HG02840 (cell line): Measurements from ENCODE around the gene PIPOX.

Source experiments
- ATAC-seq: cut with Tn5 transposase; IDR thresholded peaks from one replicate; pipeline ENCODE4 v1.9.1; 2021; ENCODE audit warnings: mild to moderate bottlenecking, moderate library complexity, moderate number of reproducible peaks; ENCODE audit not compliant: unreplicated experiment, low FRiP score

Gene PIPOX

DNA sequence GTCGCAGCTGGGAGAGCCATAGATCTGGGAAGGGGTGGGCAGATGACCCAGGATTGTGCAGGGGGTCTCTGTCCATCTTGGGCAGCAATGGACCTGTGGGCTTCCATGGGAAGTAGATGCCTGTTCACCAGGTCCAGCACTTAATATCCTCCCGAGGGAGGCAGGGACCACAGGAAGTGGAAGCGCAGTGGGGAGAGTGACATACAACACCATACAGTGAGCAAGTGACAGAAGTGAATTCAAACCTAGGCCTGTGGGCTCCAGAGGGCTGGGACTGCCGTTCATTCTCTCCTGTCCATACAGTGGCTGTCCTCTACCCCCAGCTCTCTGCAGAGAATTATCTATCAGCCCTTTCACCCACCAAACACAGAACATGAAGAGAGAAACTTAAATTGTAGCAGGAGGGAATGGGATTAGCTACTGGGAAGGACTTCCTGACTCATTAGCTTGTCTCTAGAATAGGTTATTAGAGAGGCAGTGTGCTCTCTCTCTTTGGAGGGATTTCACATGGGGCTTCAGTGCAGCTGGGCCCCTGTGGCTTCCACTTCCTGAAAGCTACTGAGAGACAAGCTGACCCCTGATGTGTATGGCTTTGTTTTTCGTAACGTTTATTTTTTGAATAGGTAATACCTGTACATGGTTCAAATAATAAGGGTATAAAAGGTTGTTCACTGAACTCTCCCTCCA is 24.0 kb upstream of the PIPOX start:
- no peak for ATAC-seq

DNA sequence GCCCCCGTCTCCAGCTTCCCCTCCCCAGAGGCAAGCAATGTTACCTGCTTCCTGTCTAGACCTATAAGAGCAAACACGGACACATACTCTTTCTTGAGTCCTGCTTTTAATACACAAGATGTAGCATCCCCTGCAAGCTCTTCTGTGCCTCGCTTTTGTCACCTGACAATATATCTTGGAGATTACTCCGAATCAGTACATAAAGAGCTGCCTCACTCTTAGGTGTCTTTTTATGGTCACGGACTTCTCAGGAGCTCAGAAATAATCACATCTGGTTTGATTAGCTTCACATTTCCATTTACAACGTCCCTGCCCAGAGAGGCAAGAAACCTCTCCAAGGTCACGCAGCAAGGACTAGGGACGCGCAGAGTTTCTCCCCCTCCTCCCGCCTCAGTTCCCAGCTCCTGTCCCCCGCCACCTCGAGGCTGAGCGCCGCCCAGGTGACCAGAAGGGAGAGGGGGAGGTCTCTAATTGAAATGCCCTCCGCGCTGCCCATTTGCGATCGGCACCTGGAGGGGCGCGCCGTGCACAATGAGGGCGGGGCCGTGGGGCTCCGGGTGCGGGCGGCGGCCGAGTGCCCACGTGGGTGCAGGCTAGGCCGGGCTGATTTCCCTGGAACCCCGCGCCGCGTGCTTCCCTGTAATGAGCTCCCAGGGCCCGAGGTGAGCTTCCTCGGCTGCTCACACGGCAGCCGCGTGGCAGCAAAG is 23.3 kb upstream of the PIPOX start:
- ATAC-seq, result no peak

DNA sequence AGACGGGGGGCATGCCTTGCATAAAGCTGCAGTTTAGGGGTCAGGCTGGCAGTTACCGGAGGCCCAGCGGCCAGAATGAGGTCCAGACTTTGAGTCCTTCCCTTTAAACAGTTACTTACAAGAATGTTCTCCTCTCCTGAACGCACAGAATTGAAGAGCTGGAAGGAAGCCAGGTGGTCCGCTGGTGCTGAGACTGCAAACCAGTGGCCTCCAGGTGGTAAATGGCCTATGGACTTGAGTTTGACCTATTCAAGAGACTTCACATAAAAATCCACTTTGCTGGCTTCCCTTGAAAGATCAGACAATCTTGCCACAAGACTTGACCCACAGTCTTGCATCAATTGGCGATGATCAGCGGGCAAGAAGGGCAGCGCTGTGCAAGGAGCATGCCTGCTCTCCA is 22.4 kb upstream of the PIPOX start:
- ATAC-seq, result no peak

DNA sequence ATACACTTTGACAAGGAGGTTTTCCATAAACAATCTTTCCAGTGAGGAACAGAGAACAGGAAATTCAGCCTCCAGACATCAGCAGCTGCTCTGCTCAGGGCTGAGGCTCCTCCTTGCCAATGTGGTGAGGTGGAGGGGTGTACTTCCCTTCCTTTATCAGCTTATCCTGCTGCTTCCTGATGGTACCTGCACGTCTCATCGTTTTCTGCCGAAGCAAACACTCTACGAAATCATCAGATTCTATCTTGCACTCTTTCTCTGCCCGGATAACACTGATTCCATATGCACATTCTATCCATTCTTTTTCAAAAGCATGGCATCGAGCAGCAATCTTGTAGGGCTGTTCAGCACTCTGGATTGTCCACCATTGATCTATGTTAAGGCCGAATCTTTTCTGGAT is 21.7 kb upstream of the PIPOX start:
- no peak for ATAC-seq

DNA sequence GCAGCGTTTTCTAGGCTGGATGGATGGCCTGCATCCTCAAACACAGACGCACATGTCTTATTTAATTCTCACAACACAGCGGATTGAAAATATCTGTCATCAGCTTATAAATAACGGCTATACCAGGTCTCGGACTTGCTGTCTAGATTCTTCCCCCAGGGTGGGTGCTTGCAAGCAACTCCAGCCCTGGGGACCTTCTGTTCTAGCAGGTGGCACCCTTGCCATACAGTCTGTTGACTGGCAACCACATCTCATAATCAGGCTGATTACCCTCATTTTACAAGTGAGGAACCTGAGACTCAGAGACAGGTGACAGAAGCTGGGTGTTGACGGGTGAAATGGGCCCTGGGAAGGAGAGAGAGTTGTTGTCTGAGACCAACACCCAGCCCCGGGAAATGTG is 20.9 kb upstream of the PIPOX start:
- no peak for ATAC-seq

DNA sequence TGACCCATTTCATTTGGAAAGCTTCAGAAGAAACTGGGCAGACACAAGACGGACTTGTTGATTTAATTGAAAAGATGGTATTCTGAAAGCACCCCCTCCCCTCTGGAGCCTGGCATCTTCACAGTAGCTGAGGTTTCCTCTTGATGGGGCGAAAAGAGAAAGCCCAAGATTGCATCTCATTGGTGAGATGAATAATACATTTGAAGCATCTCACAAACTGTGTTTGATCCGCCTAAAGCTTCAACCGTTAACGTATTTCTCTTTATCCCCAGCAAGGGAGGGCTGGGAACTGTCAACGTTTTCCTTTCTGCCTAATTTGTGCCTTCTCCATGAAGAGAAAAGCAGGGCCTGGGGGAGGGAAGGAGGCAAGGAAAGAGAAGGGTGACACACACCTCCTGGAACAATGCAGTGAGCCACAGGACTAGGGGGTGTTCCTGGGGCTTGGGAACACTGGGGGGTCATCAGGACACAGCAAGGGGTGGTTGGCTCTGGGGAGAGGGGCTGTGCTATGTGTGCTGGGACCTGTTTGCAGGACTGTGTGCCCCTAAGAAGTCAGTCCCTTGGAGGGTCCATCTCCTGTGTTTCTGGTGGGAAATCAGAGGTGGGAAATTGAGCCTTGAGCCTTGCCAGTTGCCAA is 18.5 kb upstream of the PIPOX start:
- no peak for ATAC-seq

DNA sequence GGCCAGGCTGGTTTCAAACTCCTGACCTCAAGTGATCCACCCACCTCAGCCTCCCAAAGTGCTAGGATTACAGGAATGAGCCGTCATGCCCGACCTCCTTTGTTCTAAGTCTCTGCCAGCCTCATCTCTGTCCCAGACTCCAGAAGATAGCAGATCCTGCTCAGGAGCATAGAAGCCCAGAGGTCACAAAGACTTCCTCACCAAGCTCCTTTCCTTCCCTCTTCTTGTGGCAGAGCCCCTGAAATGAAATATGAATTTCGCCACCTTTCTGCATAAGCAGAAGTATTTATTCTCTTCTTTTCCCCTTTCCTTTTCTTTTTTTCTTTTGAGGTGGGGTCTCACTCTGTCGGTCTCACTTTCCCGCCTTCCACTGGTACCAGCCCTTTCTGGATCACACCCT is 11.5 kb upstream of the PIPOX start:
- no peak for ATAC-seq

DNA sequence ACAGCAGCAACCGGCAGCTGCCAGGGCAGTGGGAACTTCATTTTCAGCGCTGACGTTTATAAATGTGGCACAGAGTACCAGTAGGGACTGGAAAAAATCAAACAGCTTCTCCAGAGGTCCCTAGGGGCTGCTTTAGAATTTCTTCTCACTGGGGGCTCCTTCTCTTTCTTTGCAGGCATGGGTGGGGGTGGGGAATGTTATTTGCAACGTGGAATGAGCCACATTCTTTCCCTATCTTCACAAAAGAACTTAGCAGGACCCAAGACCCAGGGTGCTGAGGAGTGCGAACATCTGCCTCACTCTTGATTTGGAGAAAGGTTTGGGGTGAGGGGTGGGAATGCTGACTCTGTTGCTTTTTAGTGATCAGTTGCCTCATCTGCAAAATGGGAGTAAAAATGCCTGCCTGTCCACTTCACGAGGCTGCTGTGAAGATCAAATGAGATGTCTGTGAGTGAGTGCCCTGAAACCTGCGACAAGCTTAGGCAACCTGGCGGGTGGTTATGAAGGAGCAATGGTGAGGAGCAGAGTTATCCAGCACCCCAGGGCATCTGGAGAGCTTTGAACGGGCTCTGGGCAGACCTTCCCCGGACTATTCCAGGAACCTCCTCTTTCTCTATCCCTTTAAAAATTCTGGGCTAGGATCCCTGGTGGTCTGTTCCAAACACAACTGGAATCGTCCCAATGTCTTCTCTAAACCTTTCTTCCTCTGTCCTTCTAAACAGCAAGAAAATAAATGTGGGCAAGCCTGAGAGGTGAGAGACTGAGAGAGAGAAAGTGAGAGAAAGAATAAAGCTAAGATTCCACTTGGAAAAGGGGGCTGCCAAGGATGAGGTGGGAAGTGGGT is 10.7 kb upstream of the PIPOX start:
- ATAC-seq, result no peak

DNA sequence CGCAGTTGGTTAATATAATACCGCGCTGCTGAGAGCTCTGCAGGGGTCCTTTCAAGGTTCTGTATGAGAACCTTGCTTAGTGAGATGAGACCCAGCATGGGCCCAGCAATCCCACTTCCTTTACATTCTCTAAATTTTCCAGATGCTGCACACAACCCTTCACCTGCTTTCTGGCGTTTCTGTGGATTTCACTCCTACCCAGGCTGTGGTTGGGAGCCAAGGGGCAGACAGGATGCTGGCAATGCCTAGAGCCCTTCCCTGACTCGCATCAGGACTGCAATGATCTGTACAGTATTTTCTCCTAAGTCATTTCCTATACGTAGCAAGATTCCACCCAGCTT is 10.1 kb upstream of the PIPOX start:
- ATAC-seq, result no peak

DNA sequence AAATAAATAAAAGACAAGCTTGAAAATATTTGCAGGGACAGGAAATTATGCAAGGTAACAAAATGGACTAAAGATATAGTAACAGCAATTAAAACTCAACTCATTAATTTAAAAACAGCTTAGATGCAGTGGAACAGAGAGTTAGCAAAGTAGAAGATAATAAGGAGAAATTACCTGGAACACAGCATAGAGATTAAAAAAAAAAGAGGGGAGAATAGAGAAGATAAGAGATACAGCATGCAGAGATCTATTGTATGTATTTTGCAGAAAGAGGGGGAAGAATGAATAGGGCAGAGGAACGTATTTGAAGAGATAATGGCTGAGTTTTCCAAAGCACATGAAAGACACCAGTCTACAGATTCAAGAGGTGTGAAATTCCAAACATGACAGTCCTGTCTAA is 8.4 kb upstream of the PIPOX start:
- no peak for ATAC-seq

DNA sequence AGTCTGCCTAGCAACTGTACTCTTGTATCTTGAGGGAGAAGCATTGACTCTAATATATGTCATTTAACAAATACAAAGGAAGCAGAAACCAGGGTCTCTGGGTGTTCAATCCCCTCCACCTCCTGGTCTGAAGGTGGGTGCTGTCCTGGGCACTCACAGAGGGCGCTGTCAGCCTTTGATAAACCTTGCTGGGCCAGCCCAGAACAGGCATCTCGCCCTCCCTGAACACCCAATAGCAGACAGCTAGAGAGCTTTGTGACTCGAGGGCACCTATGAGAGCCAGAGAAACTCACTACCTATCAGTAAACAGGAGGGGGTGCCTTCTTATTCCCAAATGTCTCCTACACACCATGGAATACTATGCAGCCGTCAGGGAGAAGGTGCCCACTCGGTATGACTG is 6.4 kb upstream of the PIPOX start:
- ATAC-seq, result no peak

DNA sequence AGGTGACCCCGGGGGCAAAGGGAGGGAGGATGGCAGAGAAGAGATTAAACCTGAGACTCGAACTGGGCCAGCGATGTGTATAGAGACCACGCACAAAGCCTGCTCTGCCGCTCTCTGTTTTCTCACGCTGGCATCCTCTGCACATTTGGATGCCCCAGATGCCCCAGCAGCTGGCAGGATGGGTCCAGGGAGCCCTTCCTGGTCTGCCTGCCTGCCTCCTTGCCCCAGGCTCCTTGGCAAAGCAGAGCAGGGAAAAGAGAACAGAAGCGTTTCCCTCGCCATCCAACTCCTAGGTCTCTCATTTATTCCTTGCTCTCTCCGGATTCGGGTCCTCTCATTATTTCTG is 5.2 kb upstream of the PIPOX start:
- no peak for ATAC-seq

DNA sequence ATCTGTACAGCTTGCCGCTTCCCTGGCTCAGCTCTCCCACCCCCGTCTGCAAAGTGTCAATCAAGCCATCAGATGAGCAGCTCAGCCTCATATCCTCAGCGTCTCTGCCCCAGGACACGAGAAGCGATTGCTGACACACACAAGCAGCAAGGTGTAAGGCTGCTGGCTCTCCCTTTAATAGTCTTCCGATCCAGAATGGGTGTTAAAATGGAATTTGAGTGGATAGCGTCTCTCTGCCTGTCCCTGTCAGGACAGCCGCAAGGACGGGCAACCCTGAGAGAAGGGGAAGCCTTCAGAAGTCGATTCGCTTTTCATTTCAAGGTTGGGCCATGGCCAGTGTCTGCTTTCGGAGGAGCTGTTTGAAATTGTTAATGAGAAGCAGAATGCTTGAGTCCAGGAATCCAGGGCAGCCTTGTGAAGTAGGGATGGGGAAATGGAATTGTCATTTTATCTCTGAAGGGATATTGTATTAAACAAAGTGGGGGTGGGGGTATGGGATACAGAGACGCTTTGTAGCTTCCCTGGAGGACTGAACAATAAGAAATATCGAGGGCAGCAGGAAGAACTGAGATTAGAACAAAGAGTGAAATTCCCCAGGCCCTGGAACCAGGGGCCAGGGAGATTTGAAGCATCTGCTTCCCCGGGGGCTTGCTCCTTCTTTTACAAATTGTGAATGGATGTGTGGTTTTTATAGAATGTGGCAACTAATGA is 4.7 kb upstream of the PIPOX start:
- ATAC-seq, result no peak

DNA sequence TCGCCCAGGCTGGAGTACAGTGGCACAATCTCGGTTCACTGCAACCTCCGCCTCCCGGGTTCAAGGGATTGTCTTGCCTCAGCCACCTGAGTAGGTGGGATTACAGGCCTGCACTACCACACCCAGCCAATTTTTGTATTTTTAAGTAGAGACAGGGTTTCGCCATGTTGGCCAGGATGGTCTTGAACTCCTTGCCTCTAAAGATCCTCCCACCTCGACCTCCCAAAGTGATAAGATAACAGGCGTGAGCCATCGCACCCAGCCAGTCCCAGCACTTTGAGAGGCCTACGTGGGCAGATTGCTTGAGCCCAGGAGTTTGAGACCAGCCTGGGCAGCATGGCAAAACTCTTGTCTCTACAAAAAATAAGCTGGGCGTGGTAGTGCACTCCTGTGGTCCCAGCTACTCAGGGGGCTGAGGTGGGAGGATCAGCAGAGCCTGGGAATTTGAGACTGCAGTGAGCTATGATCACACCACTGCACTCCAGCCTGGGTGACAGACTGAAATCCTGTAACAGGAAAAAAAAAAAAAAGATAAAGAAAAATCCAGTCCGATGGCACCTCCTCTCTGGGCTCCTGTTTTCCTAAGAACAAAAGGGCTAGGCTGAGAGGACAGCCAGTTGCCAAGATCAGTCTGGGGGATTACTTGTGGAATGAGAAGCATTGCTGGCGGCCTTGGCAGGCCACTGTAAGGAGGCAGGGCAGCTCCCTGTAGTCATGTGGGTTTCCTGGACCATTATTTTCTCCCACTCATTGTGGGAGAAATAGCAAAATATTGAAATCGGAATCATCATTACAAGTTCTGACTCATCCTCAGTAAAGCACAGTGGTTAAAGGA is 3.0 kb upstream of the PIPOX start:
- ATAC-seq, result no peak

DNA sequence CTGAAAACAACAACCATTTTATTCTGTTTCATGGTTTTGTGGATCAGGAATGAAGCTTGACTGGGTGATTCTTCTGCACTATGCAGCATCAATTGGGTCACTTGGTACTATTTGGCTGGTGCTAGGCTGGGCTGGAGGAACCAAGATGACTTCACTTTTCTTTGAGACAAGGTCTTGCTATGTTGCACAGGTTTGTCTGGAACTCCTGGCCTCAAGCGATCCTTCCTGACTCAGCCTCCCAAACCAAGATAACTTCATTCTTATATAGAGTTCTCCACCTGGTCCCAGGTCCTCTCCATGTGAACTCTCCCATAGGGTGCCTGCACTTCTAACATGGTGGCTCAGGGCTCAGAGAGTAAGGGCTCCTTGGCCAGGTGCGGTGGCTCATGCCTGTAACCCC is 1.9 kb upstream of the PIPOX start:
- ATAC-seq, result no peak

DNA sequence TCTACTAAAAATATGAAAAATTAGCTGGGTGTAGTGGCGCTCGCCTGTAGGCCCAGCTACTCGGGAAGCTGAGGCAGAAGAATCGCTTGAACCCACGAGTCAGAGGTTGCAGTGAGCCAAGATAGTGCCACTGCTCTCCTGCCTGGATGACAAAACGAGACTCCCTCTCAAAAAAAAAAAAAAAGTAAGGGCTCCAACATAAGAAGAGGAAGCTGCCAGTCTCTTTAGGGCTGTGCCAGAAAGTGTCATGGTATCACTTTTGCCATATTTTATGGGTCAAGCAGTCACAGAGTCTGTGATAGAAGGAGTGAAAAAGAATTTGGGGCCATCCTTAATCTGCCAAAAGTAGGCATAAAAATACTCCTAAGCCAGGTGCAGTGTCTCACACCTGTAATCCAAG is 1.4 kb upstream of the PIPOX start:
- no peak for ATAC-seq

DNA sequence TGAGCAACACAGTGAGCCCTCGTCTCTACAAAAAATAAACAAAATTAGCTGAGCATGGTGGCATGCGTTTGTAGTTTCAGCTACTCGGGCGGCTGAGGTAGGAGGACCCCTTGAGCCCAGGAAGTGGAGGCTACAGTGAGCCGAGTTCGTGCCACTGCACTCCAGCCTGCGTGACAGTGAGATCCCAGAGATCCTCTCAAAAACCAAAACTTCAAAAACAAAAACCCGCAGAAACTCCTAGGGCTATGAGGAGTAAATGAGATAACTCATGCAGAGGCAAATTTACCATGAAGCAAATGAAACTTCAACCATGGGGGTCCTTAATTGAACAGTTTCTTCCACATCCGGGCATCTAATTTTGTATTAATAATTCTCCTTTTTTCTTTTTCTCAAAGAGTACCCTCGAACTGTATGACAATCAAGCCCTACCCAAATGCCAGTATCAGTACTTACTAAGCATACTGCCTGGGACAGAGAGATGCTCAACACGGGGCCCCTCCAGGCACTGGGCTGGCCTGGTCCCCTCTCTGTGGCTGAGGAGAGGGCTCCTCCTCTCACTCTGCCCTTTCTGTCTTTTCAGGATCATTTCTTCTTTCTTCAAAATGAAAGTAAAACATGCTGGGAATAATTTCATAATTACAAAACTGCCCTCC is 789 bp upstream of the PIPOX start:
- no peak for ATAC-seq

DNA sequence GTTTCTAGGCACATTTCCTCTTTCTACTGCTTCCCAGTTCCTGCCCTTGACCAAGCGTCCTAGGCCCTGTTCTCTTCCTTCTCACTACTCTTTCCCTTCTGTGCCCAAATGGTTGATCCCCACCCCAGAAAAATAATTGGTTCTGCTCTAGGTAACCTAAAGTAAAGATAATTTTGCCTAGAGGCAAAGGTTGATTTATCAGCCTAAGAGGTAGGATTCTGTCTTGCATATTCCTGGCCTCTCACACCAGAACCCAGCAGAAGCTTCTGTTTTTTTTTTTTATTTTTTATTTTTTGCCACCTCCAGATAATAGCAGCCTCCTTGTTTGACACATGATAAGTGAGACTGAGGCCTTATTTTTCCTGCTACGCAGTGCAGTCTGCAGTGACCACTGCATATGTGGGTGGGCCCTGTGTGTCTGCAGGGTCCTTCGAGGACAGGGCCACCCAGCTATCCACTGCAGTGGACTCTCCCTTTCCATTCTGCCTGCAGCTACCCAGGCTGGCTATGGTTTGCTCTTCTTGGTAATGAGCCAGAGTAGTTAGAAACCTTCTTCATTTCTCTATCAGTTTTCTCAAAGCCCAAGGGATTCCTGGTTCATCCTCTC is 701 bp downstream of the PIPOX start:
- ATAC-seq, result no peak

DNA sequence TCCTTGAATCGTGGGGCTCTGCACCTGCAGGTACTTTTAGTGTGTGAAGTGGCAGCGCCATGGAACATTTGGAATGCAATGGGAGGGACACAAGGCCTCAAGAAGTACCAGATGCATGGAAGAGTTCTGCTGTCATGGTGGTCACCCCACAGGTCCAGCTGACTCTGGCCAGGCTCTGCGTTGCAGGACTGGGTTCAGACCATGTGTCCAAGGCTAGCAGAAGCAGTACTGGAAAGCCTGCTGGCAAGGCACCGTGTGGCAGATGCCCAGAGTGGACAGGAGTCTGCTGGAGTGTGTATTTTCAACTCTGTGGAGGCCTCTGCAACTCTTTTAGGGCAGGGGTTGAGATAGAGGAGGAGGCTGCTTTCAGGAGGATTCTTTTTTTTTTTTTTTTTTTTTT is 2.1 kb downstream of the PIPOX start:
- no peak for ATAC-seq
